Neural cell (in vitro differentiated cells): ENCODE measurements around the gene CIT. TPM values are rescaled to one million over a fixed set of nuclear protein-coding genes. Genes with fewer than 3 reads are reported as not detected.

Experiments
- H2AFZ ChIP-seq: fragments of 200-600, 300-800 bp; sonication (generic), shearing (Covaris generic); 2 replicates; pipeline ENCODE4 v1.6.0; 2014; ENCODE audit warnings: low read depth, mild to moderate bottlenecking, antibody characterized with exemption, low read length, moderate library complexity
- H3F3A ChIP-seq: fragments of 200-600 bp; shearing (Covaris generic); 2 replicates; pipeline ENCODE4 v1.6.1; 2016; ENCODE audit warnings: mild to moderate bottlenecking, moderate library complexity, mixed read lengths, antibody characterized with exemption, low read length; ENCODE audit not compliant: insufficient read depth, poor library complexity, severe bottlenecking
- H3K27ac ChIP-seq: fragments of 200-600, 300-800 bp; sonication (generic), shearing (Covaris generic); 2 replicates; pipeline ENCODE4 v1.5.1; 2014; ENCODE audit warnings: mild to moderate bottlenecking, low read length, moderate library complexity
- H3K27me3 ChIP-seq: fragments of 300-800, 200-600 bp; sonication (generic), shearing (Covaris generic); 2 replicates; pipeline ENCODE4 v1.6.0; 2014; ENCODE audit warnings: mild to moderate bottlenecking, low read depth, low read length, moderate library complexity; ENCODE audit not compliant: insufficient read depth
- H3K36me3 ChIP-seq: fragments of 300-800, 200-600 bp; sonication (generic), shearing (Covaris generic); 2 replicates; pipeline ENCODE4 v1.5.1; 2014; ENCODE audit warnings: mild to moderate bottlenecking, antibody characterized with exemption, low read length, moderate library complexity; ENCODE audit not compliant: insufficient read depth
- H3K4me2 ChIP-seq: fragments of 300-800, 200-600 bp; sonication (generic), shearing (Covaris generic); 2 replicates; pipeline ENCODE4 v1.6.0; 2014; ENCODE audit warnings: mild to moderate bottlenecking, low read length
- H3K4me3 ChIP-seq: fragments of 300-800, 200-600 bp; sonication (generic), shearing (Covaris generic); 2 replicates; pipeline ENCODE4 v1.5.1; 2014; ENCODE audit warnings: mild to moderate bottlenecking, low read length, moderate library complexity
- H3K79me2 ChIP-seq: fragments of 200-600 bp; shearing (Covaris generic); replicated peaks from 2 replicates; pipeline ENCODE4 v1.6.0; 2014; ENCODE audit warnings: mild to moderate bottlenecking, low read length, moderate library complexity; ENCODE audit not compliant: insufficient read depth
- H3K9ac ChIP-seq: fragments of 300-800, 200-600 bp; sonication (generic), shearing (Covaris generic); 2 replicates; pipeline ENCODE4 v1.6.1; 2016; ENCODE audit warnings: mild to moderate bottlenecking, low read length, mixed read lengths
- H3K9me2 ChIP-seq: fragments of 200-600 bp; shearing (Covaris generic); 2 replicates; pipeline ENCODE4 v1.6.1; 2016; ENCODE audit warnings: mild to moderate bottlenecking, low read length, mixed read lengths; ENCODE audit not compliant: insufficient read depth
- H3K9me3 ChIP-seq: fragments of 200-600, 300-800 bp; sonication (generic), shearing (Covaris generic); 2 replicates; pipeline ENCODE4 v1.6.1; 2016; ENCODE audit warnings: mild to moderate bottlenecking, mixed run types, low read length, moderate library complexity, mixed read lengths
- H4K20me1 ChIP-seq: fragments of 200-600 bp; shearing (Covaris generic); 2 replicates; pipeline ENCODE4 v1.6.1; 2016; ENCODE audit warnings: mild to moderate bottlenecking, mixed run types; ENCODE audit not compliant: insufficient read depth
- CTCF ChIP-seq: fragments of 450-650 bp; IDR thresholded peaks from 2 replicates; pipeline ENCODE4 v1.5.1; 2014; ENCODE audit warnings: antibody characterized with exemption, mild to moderate bottlenecking, moderate library complexity; ENCODE audit not compliant: poor library complexity, severe bottlenecking
- EP300 ChIP-seq: fragments of 450-650 bp; conservative IDR thresholded peaks from 2 replicates; pipeline ENCODE4 v1.6.1; 2014; ENCODE audit warnings: antibody characterized with exemption, mild to moderate bottlenecking, moderate library complexity; ENCODE audit not compliant: poor library complexity, severe bottlenecking
- EZH2 ChIP-seq: fragments of 200-600, 300-800 bp; shearing (Covaris generic), sonication (generic); IDR thresholded peaks from 2 replicates; pipeline ENCODE4 v1.6.1; 2014; ENCODE audit warnings: antibody characterized with exemption, low read length, borderline replicate concordance, mild to moderate bottlenecking; ENCODE audit not compliant: insufficient read depth, poor library complexity, severe bottlenecking
- MXI1 ChIP-seq: fragments of 450-650 bp; conservative IDR thresholded peaks from 2 replicates; pipeline ENCODE4 v1.6.1; 2014; ENCODE audit warnings: antibody characterized with exemption, mild to moderate bottlenecking; ENCODE audit not compliant: poor library complexity, severe bottlenecking
- POLR2AphosphoS5 ChIP-seq: IDR thresholded peaks from 2 replicates; pipeline ENCODE4 v1.6.1; 2012
- RAD21 ChIP-seq: fragments of 450-650 bp; conservative IDR thresholded peaks from 2 replicates; pipeline ENCODE4 v1.6.1; 2014; ENCODE audit warnings: antibody characterized with exemption, mild to moderate bottlenecking, moderate library complexity
- REST ChIP-seq: IDR thresholded peaks from 2 replicates; pipeline ENCODE4 v1.6.1; 2012; ENCODE audit warnings: borderline replicate concordance
- SMC3 ChIP-seq: fragments of 450-650 bp; conservative IDR thresholded peaks from 2 replicates; pipeline ENCODE4 v1.6.1; 2014; ENCODE audit warnings: antibody characterized with exemption, mild to moderate bottlenecking, moderate library complexity; ENCODE audit not compliant: poor library complexity
- TAF1 ChIP-seq: IDR thresholded peaks from 2 replicates; pipeline ENCODE4 v1.6.1; 2012; ENCODE audit warnings: low read depth
- polyA plus RNA-seq: library from polyadenylated mRNA; depleted of rRNA; stranded (reverse); fragments of >200 nt; gene quantifications from 2 replicates; pipeline ENCODE4 v1.2.3, GENCODE V29; 2014

CIT gene
- polyA plus RNA-seq, 1 donor from 2014 or later, result 3.3 TPM

DNA sequence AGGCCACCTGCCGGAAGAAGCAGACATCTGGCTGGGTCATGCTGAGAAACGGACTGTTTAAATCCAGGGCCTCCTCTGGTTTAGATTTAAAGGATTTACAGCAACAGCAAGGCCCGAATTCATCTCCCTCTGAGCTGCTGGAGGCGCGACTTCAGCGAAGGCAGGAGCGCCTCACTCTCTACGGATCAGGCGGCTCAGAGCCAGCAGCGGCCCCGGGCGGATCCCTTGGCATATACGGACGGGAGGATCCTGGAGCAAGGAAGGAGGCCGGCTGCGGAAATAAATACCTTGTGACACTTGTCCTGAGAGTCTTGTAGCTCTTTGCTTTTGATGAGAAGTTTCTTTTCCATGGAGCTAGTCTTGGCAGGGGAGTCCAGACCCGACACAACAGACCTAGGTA, 92.4 kb downstream of the CIT start:
- no peaks in the 10 kb centered on the region for H3K79me2 ChIP-seq
- no peak overlapping the region for H3K9ac ChIP-seq
- TF ChIP-seq EZH2, result no peak
- no peak for TF ChIP-seq SMC3
- no peak for TF ChIP-seq RAD21
- TF ChIP-seq EP300, result no peak
- no peak for TF ChIP-seq POLR2AphosphoS5
- no peak for TF ChIP-seq REST
- TF ChIP-seq TAF1, result no peak
- no peak for TF ChIP-seq MXI1
- no peak for TF ChIP-seq CTCF
- H3K27me3 ChIP-seq, result no peaks in the 10 kb centered on the region
- no peaks in the 10 kb centered on the region for H3K36me3 ChIP-seq
- no peak overlapping the region for H3K4me2 ChIP-seq
- no peaks in the 10 kb centered on the region for H3F3A ChIP-seq
- no peak overlapping the region for H3K27ac ChIP-seq
- H3K9me3 ChIP-seq, result no peaks in the 10 kb centered on the region
- H4K20me1 ChIP-seq, result no peaks in the 10 kb centered on the region
- no peak overlapping the region for H3K4me3 ChIP-seq
- no peaks in the 10 kb centered on the region for H3K9me2 ChIP-seq
- H2AFZ ChIP-seq, result no peak overlapping the region

DNA sequence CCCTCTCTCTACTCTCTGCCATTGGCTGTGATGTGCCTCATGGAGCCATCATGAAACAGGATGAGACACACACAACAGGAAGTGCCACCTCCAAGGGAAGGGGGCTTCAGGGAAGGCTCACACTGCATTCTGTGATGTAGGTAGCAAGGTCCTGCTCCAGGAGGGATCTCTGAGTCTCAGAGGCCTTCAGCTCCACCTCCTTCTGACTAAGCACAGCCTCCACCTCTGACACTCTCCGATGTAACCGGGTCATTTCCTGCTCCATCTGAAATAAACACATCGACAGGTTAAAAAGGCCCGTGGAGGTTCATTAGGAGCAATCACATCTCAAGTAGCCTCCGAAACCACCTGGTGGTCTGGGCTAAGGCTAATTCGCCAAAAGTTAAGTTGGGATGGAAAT, 93.3 kb downstream of the CIT start:
- H3K9me2 ChIP-seq, result no peaks in the 10 kb centered on the region
- no peak overlapping the region for H3K27ac ChIP-seq
- H3K4me3 ChIP-seq, result no peak overlapping the region
- H3K9me3 ChIP-seq, result no peaks in the 10 kb centered on the region
- no peaks in the 10 kb centered on the region for H4K20me1 ChIP-seq
- H3K79me2 ChIP-seq, result no peaks in the 10 kb centered on the region
- TF ChIP-seq POLR2AphosphoS5 (no peak), SMC3 (no peak)
- no peak overlapping the region for H3K9ac ChIP-seq
- H3F3A ChIP-seq, result no peaks in the 10 kb centered on the region
- H3K27me3 ChIP-seq, result no peaks in the 10 kb centered on the region
- no peak overlapping the region for H3K4me2 ChIP-seq
- H3K36me3 ChIP-seq, result no peaks in the 10 kb centered on the region
- H2AFZ ChIP-seq, result no peak overlapping the region

DNA sequence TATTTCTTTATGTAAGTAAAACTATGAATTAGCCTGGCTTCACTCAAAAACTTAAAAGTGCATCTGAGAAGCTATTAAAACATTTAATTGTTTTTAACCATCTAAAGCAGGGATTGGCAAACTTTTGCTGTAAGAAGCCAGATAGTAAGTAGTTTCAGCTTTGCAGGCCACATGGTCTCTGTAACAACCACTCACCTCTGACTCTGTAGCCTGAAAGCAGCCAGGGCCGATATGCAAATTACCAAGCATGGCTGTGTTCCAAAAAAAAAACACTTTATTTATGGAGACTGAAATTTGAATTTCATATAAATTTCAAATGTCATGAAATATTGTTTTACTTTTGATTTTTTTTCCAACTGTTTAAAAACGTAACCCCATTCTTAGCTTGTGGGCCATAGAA, 95.3 kb downstream of the CIT start:
- Histone ChIP-seq H4K20me1 (no peaks in the 10 kb centered on the region), H3K27ac (no peak overlapping the region), H3K79me2 (no peaks in the 10 kb centered on the region), H3K27me3 (no peaks in the 10 kb centered on the region), H3K36me3 (no peaks in the 10 kb centered on the region), H3K4me2 (no peak overlapping the region), H3K9me3 (no peaks in the 10 kb centered on the region), H2AFZ (no peak overlapping the region), H3K9me2 (no peaks in the 10 kb centered on the region), H3K9ac (no peak overlapping the region), H3F3A (no peaks in the 10 kb centered on the region), H3K4me3 (no peak overlapping the region)
- TF ChIP-seq REST (no peak), TAF1 (no peak), EP300 (no peak), SMC3 (no peak), MXI1 (no peak), POLR2AphosphoS5 (no peak), EZH2 (no peak), RAD21 (no peak), CTCF (no peak)
